Measurements from ENCODE around the gene KAT2A. TPM values are rescaled to one million over a fixed set of nuclear protein-coding genes. Genes with fewer than 3 reads are reported as not detected.

KAT2A gene
- total and polyA plus RNA-seq, 9 of the 15 experiments (the other 6 are each of a cell fraction or from before 2014, with no cell fraction given): 1.5 to 80.4 (median 31.9) TPM

DNA sequence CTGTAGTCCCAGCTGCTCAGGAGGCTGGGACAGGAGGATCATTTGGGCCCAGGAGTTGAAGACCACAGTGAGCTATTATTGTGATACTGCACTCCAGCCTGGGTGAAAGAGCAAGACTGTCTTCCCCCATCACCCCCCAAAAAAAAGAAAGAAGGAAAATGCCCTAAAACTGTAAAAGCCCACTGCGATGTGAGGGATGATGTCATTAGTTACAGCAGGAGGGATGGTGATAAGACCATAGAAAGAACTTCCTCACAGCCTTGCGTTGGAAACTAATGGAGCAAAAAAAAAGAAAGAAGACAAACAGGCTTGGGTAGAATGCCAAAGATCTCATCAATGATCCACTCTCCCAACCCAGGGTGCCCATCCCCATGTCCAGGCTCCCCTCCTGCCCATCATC is 41.6 kb downstream of the KAT2A start (continued):
- TF ChIP-seq, protein P1, sequence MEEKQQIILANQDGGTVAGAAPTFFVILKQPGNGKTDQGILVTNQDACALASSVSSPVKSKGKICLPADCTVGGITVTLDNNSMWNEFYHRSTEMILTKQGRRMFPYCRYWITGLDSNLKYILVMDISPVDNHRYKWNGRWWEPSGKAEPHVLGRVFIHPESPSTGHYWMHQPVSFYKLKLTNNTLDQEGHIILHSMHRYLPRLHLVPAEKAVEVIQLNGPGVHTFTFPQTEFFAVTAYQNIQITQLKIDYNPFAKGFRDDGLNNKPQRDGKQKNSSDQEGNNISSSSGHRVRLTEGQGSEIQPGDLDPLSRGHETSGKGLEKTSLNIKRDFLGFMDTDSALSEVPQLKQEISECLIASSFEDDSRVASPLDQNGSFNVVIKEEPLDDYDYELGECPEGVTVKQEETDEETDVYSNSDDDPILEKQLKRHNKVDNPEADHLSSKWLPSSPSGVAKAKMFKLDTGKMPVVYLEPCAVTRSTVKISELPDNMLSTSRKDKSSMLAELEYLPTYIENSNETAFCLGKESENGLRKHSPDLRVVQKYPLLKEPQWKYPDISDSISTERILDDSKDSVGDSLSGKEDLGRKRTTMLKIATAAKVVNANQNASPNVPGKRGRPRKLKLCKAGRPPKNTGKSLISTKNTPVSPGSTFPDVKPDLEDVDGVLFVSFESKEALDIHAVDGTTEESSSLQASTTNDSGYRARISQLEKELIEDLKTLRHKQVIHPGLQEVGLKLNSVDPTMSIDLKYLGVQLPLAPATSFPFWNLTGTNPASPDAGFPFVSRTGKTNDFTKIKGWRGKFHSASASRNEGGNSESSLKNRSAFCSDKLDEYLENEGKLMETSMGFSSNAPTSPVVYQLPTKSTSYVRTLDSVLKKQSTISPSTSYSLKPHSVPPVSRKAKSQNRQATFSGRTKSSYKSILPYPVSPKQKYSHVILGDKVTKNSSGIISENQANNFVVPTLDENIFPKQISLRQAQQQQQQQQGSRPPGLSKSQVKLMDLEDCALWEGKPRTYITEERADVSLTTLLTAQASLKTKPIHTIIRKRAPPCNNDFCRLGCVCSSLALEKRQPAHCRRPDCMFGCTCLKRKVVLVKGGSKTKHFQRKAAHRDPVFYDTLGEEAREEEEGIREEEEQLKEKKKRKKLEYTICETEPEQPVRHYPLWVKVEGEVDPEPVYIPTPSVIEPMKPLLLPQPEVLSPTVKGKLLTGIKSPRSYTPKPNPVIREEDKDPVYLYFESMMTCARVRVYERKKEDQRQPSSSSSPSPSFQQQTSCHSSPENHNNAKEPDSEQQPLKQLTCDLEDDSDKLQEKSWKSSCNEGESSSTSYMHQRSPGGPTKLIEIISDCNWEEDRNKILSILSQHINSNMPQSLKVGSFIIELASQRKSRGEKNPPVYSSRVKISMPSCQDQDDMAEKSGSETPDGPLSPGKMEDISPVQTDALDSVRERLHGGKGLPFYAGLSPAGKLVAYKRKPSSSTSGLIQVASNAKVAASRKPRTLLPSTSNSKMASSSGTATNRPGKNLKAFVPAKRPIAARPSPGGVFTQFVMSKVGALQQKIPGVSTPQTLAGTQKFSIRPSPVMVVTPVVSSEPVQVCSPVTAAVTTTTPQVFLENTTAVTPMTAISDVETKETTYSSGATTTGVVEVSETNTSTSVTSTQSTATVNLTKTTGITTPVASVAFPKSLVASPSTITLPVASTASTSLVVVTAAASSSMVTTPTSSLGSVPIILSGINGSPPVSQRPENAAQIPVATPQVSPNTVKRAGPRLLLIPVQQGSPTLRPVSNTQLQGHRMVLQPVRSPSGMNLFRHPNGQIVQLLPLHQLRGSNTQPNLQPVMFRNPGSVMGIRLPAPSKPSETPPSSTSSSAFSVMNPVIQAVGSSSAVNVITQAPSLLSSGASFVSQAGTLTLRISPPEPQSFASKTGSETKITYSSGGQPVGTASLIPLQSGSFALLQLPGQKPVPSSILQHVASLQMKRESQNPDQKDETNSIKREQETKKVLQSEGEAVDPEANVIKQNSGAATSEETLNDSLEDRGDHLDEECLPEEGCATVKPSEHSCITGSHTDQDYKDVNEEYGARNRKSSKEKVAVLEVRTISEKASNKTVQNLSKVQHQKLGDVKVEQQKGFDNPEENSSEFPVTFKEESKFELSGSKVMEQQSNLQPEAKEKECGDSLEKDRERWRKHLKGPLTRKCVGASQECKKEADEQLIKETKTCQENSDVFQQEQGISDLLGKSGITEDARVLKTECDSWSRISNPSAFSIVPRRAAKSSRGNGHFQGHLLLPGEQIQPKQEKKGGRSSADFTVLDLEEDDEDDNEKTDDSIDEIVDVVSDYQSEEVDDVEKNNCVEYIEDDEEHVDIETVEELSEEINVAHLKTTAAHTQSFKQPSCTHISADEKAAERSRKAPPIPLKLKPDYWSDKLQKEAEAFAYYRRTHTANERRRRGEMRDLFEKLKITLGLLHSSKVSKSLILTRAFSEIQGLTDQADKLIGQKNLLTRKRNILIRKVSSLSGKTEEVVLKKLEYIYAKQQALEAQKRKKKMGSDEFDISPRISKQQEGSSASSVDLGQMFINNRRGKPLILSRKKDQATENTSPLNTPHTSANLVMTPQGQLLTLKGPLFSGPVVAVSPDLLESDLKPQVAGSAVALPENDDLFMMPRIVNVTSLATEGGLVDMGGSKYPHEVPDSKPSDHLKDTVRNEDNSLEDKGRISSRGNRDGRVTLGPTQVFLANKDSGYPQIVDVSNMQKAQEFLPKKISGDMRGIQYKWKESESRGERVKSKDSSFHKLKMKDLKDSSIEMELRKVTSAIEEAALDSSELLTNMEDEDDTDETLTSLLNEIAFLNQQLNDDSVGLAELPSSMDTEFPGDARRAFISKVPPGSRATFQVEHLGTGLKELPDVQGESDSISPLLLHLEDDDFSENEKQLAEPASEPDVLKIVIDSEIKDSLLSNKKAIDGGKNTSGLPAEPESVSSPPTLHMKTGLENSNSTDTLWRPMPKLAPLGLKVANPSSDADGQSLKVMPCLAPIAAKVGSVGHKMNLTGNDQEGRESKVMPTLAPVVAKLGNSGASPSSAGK (IDR thresholded peaks at IDR 0.05): no peak
- TF ChIP-seq RCOR1 (IDR thresholded peaks at IDR 0.05; ENCODE audit: borderline replicate concordance in 1 of 2, low read depth in 2 of 2, low read length in 2 of 2): no peak
- TF ChIP-seq, protein P2, sequence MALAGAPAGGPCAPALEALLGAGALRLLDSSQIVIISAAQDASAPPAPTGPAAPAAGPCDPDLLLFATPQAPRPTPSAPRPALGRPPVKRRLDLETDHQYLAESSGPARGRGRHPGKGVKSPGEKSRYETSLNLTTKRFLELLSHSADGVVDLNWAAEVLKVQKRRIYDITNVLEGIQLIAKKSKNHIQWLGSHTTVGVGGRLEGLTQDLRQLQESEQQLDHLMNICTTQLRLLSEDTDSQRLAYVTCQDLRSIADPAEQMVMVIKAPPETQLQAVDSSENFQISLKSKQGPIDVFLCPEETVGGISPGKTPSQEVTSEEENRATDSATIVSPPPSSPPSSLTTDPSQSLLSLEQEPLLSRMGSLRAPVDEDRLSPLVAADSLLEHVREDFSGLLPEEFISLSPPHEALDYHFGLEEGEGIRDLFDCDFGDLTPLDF (CRISPR knock-in tag; IDR thresholded peaks at IDR 0.05): no peak
- TF ChIP-seq, protein P3, sequence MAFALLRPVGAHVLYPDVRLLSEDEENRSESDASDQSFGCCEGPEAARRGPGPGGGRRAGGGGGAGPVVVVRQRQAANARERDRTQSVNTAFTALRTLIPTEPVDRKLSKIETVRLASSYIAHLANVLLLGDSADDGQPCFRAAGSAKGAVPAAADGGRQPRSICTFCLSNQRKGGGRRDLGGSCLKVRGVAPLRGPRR (CRISPR knock-in tag; IDR thresholded peaks at IDR 0.05): no peak
- TF ChIP-seq HDAC3 (IDR thresholded peaks at IDR 0.05; ENCODE audit: borderline replicate concordance, partially characterized antibody): no peak
- peak; percentile 91 for TF ChIP-seq ATF7 (IDR thresholded peaks at IDR 0.05)
- no peak for TF ChIP-seq EZH2 (IDR thresholded peaks at IDR 0.05; ENCODE audit: borderline replicate concordance, low read depth, low read length)
- no peak for TF ChIP-seq MYBL2 (IDR thresholded peaks at IDR 0.05; ENCODE audit: low read depth)
- no peak for TF ChIP-seq MYBL2 (CRISPR knock-in tag; IDR thresholded peaks at IDR 0.05; ENCODE audit: borderline replicate concordance)
- TF ChIP-seq NR0B1 (IDR thresholded peaks at IDR 0.05; ENCODE audit: partially characterized antibody): no peak
- TF ChIP-seq U2AF1 (optimal IDR thresholded peaks at IDR 0.05; ENCODE audit: low read depth, low read length): no peak
- 0 out of 2 replicates have a peak, but pooled peaks have one; percentile 22 for TF ChIP-seq PTBP1 (IDR thresholded peaks at IDR 0.05; ENCODE audit: low read depth, low read length)
- peak; percentile 88 for TF ChIP-seq BCOR (IDR thresholded peaks at IDR 0.05)
- no peak for TF ChIP-seq HEY1 (CRISPR knock-in tag; IDR thresholded peaks at IDR 0.05; ENCODE audit: borderline replicate concordance)
- TF ChIP-seq THRAP3 (IDR thresholded peaks at IDR 0.05; ENCODE audit: borderline replicate concordance): no peak
